Stimulated activated CD8-positive, alpha-beta memory T cell treated with anti-CD3 and anti-CD28 coated beads, Interleukin-15, amount 100 ng/mL, for 1 hour (primary cell): Measurements from ENCODE around the gene CHMP4A.
A peak's percentile ranks its signal among the peaks of the same experiment; 100 is the strongest.

Experiments used
- DNase-seq: peaks from one replicate; pipeline ENCODE4 v3.0.0-alpha.2; 2020; ENCODE audit warnings: low read depth

CHMP4A gene, protein sequence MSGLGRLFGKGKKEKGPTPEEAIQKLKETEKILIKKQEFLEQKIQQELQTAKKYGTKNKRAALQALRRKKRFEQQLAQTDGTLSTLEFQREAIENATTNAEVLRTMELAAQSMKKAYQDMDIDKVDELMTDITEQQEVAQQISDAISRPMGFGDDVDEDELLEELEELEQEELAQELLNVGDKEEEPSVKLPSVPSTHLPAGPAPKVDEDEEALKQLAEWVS

DNA sequence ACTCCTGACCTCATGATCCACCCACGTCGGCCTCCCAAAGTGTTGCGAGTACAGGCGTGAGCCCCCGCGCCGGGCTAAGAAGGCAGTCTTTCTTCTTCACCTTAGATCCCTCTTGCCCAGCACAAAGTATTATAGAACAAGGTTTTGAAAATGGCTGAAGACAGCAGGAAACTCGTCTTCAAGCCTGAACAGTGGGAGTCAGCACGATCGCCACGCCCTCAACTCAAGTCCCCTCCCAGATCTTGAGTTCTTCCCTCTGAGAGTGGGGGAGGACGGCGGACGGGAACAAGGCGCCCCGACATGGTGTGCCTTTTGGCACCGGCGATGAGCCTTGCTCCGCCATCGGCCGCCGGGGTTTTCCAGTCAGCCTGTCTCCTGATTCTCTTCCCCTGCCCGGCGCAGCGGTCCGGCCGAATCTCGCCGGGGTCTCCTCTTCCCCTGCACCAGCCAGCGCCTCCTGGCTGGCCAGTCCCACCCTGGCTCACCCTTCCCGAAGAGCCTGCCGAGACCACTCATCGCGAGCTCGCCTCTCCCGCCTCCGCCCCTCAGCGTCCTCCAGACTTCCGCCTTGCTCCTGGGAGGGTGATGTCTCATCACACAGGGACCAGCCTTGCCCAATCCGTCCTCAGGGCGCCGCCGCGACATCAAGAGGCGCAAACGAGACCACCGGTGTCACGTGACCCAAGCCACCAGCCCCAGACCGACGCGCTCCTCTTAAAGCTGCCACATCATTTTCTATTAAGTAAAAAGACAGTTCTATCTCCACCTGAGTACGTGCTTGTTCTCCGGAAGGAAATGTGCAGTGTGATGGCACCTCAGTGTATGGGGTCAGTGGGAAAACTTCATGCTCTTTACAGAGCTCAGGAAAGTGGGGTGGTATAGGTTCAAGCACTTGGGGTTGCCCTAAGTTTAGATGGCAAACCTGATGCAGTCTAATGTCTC is at the start of gene CHMP4A:
Gene CHMP4A, minus strand, starts transcription at position 565 of the 942 bp plus-strand sequence. Its CDS starts 49 bp downstream, at position 516.
- DNase-seq, result peak; percentile 93

DNA sequence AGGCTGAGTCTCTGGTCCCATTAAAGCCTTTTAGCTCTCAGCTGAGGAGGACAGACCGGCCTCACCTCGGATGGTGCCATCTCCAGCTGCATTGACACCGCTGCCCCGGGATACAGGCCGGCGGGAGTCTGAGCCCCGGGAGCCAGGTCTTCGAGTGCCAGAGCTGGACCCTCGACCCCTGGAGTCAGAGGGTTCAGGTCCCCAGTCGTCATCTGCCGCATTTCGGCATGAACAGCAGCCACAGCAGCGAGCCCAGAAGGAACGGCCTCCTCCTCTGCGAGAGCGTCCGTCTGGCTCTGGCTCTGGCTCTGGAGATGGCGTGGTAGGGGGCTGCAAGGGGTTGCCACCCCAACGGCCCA is 48.7 kb upstream of the CHMP4A start:
- DNase-seq, result no peak

DNA sequence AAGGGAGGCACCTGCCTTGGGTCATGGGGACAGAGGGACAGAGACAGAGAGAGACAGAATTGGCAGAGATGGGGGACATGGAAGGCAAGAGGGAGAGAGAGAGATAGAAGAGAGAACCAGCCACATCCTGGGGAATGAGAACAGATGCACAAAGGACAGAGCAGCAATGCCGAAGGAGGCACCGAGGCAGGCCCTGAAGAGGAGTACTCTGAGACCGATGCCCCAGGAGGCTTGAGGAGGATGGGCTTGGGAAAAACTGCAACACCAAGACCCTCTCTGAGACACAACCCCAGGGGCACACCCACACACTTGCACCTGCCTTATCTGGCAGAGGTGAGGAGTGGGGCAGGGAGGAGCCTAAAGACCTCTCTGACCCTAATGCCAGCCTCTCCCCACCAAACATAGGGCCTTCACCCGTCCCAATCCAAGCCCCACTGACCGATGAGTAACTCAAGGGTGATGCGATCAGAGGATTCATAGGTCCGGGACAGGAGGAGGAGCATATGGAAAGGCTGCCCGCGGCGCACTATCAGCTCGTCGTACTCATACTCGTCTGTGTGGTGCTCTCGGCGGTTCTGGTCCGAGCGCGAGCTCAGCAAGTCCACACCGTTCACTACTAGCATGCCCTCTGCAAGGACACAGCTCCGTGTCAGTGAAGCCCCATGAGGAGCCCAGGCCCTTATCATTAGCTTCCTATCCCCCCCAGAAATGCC is 48.1 kb upstream of the CHMP4A start:
- no peak for DNase-seq

DNA sequence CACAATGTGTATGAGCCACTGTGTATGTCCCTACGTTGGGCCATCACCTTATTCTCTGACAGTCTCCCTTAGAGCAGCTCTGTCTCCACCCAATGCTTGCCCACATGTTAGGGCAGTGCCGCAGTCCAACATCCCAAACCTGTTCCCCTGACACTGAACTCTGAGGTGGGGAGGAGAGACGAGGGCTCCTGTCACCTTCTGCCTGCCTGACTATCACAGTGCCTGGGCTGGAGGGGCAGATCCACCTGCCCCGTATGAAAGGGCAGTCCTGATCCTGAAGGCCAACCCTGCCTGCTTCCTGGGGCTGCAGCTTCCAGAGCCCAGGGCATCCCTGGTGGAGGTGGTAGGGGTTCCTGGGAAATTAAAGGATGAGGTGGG is 47.5 kb upstream of the CHMP4A start:
- DNase-seq, result no peak

DNA sequence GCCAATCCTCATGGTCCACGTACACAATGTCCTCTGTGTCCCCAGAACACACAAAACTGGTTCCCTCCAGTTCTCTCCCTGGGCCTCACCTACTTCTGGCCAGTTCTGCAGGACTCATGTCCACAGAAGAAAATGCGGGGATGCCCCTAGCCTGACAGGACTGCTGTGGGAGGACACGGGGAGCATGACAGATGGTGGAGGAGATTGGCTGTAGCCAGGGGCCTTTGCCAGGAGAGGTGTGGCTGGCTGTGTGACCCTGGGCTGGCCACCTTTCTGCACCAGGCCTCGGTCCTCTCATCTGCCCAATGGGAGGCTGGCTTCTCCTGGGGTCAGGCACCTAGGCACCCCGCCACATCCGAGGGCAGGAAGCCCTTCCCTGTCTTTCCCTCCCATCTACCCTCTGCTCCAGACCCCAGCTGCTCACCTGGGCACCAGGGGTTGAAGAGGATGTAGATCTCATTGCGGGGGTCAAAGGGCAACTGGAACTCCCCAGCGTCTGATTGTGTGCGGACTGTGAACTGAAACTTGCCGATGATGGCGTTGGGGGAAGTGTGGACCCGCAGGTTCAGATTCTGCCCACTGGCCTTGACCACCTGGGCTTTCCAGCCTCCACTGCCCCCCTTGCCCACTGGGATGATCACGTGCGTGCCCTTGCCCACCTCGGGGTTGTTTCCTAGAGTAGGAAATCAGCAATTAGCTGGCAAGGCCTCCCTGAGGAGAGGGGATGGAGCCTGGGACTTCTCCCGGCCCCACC is 46.9 kb upstream of the CHMP4A start:
- no peak for DNase-seq

DNA sequence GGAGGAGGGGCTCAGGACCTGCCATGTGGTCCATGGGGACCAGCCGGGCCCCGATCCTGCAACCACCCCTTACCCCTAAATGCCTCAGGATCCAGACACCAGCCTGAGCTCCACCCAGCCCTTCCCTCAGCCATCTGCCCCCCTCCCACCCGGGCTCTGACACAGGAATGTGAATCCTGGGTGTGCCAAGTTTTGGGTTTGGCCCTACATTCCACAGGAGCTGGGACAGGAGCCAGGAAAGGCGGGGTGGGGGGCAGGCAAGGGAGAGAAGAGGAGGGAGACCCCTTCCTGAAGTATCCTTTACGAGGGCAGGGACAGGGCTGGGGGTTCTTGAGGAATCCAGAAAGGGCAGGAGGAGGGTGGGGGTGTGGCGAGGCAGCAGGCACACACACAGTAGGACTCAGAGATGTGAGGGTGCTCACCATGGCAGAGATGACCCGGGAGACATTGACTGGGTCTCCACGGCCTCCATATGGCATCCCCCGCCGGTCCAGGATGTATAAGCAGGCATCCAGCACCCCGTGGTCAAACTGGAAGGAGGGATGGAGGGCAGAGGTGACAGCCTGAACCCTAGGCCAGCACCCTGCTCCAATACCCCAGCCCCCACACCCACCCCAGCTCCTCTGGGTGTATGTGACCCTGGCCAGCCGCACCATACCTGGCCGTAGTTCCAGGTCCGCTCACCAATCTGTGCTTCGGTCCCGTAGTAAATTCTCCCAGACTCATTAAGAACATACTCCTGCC is 46.2 kb upstream of the CHMP4A start:
- no peak for DNase-seq

DNA sequence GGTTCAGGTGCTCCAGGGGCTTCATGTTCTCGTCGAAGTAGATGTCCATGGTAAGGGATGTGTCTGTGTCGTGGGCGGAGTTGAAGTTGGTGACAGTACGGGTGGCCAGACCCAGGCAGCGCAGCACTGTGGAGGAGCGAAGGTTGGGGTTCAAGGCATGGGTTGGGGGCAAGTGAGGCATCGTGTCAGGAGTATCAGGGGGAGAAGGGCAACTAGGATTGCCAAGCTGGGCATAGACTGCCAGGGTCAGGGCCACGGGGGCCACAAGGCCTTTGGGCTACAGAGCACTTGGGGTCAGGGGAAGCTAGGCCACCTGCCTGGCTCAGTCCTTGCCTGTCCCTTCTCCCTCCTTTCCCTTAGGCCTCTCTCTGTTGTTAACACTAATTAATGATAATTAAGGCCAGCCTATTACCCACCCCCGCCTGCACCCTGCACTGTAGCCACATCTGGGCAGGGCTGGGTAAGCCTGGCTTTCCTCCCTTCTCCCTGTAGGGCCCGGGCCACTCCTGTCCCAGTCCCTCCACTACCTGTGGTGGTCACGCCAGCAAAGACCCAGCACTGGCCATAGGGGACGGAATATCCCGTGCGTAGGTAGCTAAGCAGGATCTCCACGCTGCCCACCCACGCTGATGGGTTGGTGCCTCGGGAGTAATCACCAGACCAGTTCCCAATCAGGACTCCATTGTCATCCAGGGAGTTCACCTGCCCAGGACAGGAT is 45.4 kb upstream of the CHMP4A start:
- DNase-seq, result no peak

DNA sequence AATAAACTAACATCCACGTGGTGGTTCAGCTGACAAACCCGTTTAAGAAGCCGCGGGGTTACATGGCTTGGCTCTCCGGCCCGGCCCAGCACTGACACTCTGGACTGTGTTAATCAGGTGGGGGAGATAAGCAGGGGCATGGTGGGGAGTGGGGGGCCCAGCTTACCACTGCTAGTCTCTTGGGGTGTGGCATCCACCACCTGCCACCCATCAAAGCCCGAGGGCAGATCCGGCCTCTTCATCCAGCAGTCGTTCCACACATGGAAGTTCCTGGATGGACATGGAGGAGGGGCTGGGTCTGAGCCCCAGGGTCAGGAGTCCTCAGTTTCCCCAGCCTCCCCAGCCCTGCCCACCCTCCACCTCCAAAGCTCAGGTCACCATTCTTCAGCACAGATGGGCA is 44.8 kb upstream of the CHMP4A start:
- no peak for DNase-seq

DNA sequence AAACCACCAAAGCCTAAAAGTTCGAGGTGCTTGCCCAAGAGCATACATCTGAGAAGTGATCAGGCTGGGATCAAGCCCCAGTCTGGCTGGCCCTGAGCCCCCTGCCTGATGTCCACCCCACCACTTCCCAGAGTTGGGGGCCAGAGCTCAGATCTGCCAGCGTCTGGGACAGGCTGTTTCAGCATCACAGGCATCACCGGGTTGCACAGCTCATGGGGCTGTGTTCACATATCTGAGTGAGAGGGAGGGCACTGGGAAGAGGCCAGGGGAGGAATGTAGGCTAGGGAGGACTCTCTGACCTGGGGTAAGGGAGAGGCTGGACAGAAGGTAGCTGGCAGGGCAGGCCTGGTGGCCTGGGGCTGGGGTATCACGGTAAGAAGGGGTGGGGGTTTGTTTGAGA is 43.7 kb upstream of the CHMP4A start:
- no peak for DNase-seq

DNA sequence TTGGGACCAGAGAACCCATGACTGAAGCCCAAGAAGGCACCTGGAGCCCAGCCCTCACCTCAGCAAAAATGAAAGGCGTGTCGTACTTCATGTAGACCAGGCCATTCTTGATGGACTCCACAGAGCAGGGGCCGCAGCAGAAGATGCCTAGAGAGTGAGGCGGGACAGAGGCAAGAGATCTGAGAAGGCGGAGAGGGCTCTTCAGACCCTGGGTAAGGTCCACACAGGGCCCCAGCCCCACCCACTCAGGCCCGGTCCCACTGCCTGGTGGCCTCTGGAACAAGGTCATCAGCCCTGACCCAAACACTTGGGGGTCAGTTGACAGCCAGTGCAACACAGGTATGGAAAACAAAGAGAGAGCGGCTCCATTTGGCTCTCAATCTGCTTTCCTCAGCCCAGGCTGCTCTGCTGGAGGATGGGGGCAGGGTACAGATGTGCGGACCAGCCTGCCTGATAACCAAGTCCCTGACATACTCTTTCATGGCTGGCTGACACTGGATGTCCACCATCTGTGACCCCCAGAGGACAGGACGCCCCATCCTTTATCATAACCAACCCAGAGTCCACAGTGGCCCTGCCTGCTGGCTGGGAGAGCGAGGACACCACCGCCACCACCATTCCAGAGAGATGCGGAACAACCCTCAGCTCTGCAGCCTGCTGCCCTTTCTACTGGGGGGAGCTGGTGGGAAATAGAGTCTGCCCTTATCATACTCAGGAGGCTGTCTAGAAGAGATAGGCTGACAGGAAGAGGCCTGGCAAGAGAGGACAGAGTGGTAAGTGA is 42.8 kb upstream of the CHMP4A start:
- DNase-seq, result no peak

DNA sequence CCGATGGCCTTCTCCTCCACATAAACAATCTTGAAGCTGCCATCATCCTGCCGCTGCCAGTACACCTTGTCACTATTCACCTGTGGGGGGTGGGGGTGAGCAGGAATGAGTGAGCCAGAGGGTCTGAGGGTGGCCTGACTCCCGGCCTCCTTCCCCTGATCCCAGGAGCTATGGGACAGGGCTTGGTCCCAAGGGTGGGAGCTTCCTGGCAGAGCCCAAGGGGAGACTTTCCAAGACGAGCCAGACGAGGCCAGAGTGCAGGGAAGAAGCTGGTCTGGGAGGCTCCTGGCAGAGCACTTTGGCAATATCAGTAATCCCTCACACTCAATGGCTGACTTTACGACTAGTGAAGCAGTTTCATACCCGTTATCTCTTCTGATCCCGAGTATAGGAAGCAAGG is 42.1 kb upstream of the CHMP4A start:
- DNase-seq, result no peak

DNA sequence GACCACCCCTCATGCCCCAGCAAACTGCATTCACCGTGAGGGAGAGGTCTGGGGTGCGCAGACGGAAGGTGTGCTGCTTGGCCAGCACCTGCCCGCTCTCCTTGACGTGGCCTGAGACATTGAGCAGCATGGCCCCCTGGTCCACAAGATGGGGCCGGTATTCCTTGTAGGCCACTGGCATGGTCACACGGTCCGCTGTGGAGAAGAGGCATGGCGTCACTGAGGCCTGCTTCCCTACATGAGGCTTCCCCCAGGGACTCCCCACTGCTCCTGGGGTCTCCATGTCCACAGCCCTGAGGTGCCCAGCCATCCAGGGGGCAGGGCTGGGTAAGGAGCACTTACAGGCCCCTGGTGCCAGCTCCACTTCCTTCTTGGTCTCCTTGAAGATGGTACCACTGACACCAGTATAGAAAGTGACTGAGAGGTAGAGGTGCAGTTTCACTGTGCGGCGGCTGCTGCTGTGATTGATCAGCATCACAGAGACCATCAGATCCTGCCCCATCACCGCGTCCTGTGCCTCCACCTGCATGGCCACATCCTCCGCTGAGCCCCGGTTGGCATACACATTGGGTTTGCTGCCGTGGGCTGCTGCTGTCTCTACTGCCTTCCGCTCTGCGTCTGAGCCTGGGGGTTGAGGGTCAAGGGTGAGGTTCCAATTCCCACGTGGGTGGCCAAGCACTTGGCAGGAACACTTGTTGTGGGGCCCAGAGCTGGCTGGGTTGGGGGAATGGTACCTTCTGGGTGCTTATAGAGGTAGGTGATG is 41.5 kb upstream of the CHMP4A start:
- DNase-seq, result no peak

DNA sequence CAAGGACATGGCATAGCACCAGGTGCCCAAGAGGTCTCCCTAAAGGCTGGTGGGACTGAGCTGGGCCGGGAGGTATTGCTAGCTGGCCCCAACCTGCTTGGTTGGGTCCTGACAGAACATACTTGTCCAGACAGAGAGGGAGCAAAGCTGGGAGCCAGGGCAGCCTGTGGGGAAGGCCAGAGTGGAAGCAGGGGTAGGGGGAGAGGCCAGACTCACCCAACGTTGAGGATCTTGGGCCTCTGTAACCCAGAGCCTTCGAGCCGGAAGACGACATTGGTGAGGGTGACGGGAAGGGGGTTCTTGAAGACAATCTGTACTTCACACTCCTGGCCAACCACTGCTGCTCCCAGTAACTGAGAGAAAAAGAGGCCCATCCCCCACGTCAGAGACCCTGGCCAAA is 40.6 kb upstream of the CHMP4A start:
- DNase-seq, result no peak

DNA sequence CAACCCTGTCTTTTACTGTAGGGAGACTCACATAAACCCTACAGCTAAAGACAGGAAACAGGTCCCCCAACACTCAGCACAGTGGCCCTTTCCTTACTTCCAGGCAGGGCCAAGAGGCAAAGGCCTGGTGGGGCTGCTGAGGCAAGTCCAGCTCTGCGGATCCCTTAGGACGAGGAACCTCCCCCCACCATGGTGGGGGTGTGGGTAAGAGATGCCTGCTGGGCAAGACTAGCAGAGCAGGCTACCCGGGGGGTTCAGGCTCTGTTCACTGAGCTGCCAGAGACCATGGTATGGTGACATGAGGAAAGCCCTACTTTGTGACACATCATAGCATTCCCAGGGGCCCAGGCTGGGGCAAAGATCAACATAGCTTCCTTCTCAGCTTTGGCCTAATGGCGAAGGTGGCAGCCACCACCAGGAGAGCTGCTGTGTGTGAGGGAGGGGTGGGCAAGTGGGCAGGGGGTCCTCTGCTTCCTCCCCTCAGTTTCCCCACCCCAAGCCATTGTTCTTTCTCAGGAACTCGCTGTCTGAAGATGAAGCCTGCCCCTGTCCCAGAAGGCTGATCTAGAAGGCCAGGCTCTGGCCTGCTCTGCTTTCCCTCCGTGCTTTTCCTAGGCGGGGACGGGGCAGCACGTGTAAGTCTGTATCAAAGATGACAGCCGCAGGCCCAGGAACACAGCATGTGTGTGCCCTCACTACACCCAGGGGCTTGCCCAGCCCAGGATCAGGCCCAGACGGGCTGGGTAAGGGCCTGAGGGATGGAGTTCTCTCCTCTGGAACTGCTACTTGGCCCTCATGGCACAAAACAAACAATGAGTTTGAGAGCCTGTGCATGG is 39.2 kb upstream of the CHMP4A start:
- no peak for DNase-seq

DNA sequence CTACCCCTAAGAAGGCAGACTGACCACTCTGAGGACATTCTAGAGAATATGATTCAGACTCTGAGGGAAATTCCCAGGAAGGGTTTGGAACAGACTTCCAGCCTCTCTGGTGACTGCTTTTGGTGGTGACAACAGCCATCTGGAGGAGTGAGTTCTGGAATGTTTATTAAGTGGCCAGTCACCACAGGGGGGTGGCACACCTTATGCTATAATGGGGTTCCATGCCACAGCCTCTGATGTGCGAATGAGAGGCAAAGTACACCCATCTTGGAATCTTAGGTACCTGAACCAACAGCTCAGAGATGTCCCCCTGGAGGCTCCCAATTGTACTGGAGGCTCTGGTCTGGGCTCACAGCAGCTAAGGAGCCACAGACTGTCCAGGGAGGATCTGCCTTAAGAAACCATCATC is 38.6 kb upstream of the CHMP4A start:
- DNase-seq, result no peak

DNA sequence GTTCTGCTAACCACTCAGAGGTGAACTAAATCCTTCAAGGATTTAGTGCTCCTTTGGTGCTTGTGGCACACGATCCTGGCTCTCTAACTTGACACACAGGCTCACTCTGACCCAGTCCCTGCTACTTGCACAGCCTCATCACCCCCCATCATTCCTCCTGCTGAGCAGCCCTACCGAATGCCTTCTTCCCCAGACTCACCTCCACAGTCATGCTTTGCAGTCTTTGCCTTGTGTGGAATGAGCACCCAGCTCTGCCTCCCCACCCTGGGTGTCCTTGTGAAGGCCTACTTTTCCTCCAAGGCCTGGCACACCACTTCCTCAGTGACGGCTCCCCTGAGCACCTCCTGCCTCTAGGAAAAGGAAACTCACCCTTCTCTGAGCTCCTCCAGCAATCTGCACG is 37.1 kb upstream of the CHMP4A start:
- no peak for DNase-seq

DNA sequence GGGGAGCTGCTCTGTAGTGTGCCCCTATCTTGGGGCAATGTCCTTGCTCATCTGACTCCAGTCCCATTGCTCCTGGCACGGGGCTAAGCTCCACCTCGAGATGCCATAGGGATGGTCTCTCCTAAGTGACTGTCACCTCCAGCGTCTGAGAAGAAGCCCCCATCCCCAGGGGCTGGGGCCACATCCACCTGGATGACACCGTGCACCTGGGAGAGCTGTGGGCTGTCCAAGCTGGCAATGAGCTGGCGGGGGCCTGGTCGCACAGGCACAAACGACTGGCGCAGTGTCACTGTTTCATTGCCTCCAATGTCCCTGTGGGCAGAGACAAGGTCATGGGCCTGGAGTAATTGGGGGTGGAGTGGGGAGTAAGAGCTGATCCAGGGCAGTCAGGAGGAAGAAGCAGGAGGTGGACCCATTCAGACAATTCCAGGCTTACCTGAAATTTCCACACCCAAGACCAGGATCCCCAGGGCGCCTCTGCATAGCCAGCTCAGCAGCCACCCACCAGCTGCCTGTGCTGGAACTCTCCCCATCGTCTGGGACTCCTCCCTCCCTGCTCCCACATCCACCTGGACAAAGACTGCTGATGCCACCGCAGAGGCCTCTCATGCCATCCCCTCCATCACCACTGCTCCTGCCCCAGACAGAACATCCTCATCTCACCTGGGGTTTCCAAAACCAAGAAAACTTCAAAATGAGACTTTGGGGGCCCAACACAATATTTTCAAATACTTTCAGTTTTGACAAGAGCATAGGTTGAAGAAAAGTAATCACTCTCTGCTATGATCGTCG is 36.1 kb upstream of the CHMP4A start:
- no peak for DNase-seq

DNA sequence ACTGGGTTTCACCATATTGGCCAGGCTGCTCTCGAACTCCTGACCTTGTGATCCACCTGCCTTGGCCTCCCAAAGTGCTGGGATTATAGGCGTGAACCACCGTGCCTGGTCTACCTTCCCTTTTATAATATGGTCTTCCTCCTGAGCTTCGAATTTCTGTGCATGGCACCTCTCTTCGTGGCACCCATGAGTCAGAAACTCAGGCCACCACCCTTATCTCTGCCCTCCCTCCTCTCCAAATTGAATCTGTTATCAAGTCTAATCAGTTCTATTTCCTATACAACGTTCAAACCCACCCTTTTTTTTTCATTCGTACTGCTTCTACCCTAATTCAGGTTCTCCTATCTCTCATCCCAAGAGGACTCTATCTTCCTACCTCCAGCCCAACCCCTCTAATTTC is 34.1 kb upstream of the CHMP4A start:
- DNase-seq, result no peak
